GM21576 (cell line): ENCODE results near the gene HDAC4.

ENCODE experiments used
- ATAC-seq: cut with Tn5 transposase; IDR thresholded peaks from one replicate; pipeline ENCODE4 v1.9.1; 2021; ENCODE audit warnings: mild to moderate bottlenecking, moderate library complexity; ENCODE audit not compliant: unreplicated experiment

The HDAC4 gene

GRCh38 chr2:239299218-239299939 lies 101.4 kb downstream of the HDAC4 start:
- ATAC-seq: no peak

- no peak for ATAC-seq
Measured at GRCh38 chr2:239298116-239298804, 102.6 kb downstream of the HDAC4 start.

GRCh38 chr2:239297142-239298004 lies 103.4 kb downstream of the HDAC4 start:
- ATAC-seq: no peak

- no peak for ATAC-seq
Measured at GRCh38 chr2:239296020-239296932, 104.5 kb downstream of the HDAC4 start.

- no peak for ATAC-seq
Measured at GRCh38 chr2:239295377-239296019, 105.3 kb downstream of the HDAC4 start.

GRCh38 chr2:239294571-239295054 lies 106.2 kb downstream of the HDAC4 start:
- no peak for ATAC-seq

GRCh38 chr2:239293775-239294430 lies 106.9 kb downstream of the HDAC4 start:
- peak; percentile 63 for ATAC-seq

GRCh38 chr2:239292959-239293774 lies 107.7 kb downstream of the HDAC4 start:
- no peak for ATAC-seq

- no peak for ATAC-seq
Measured at GRCh38 chr2:239292531-239292930, 108.3 kb downstream of the HDAC4 start.

GRCh38 chr2:239291475-239292350 lies 109.1 kb downstream of the HDAC4 start:
- ATAC-seq: no peak

GRCh38 chr2:239290618-239291474 lies 110.0 kb downstream of the HDAC4 start:
- ATAC-seq: no peak

GRCh38 chr2:239289545-239289944 lies 111.3 kb downstream of the HDAC4 start:
- no peak for ATAC-seq

GRCh38 chr2:239288951-239289511 lies 111.8 kb downstream of the HDAC4 start:
- ATAC-seq: peak; percentile 61

GRCh38 chr2:239288237-239288636 lies 112.6 kb downstream of the HDAC4 start:
- ATAC-seq: no peak

GRCh38 chr2:239287461-239287860 lies 113.4 kb downstream of the HDAC4 start:
- no peak for ATAC-seq

- no peak for ATAC-seq
Measured at GRCh38 chr2:239286901-239287300, 113.9 kb downstream of the HDAC4 start.
